Stimulated activated CD4-positive, alpha-beta T cell treated with anti-CD3 and anti-CD28 coated beads, Interleukin-1b, Interleukin-23, amount 100 ng/mL, for 48 hours (primary cell): ENCODE measurements around the gene ACSL1.
"Not testable (repeated sequence)": the region's sequence is repeated elsewhere in the genome, so short reads cannot be mapped to it uniquely, and the experiment has no call there.

Source experiments
- DNase-seq: peaks from one replicate; pipeline ENCODE4 v3.0.0-alpha.2; 2020

The ACSL1 gene

GRCh38 chr4:184825896-184826690 is at the start of gene ACSL1:
Gene ACSL1 (minus strand): TSS chr4:184825968. CDS start chr4:184803514, 22,454 bp downstream.
- DNase-seq: peak; percentile 75

- DNase-seq: no peak
Observed at GRCh38 chr4:184873054-184873453, 47.3 kb upstream of the ACSL1 start.

- DNase-seq: no peak
Observed at GRCh38 chr4:184870718-184871117, 45.0 kb upstream of the ACSL1 start.

GRCh38 chr4:184868623-184869022 is 42.9 kb upstream of the ACSL1 start:
- no peak for DNase-seq

- DNase-seq: no peak
Observed at GRCh38 chr4:184863916-184864315, 38.1 kb upstream of the ACSL1 start.

GRCh38 chr4:184861047-184861446 is 35.3 kb upstream of the ACSL1 start:
- DNase-seq: no peak

GRCh38 chr4:184860018-184860779 is 34.4 kb upstream of the ACSL1 start:
- no peak for DNase-seq

GRCh38 chr4:184857441-184858121 is 31.8 kb upstream of the ACSL1 start:
- no peak for DNase-seq

- no peak for DNase-seq
Observed at GRCh38 chr4:184856277-184856609, 30.5 kb upstream of the ACSL1 start.

- DNase-seq: no peak
Observed at GRCh38 chr4:184854673-184855072, 28.9 kb upstream of the ACSL1 start.

- no peak for DNase-seq
Observed at GRCh38 chr4:184853436-184853835, 27.7 kb upstream of the ACSL1 start.

- DNase-seq: no peak
Observed at GRCh38 chr4:184851886-184852285, 26.1 kb upstream of the ACSL1 start.

- DNase-seq: peak; percentile 25
Observed at GRCh38 chr4:184851200-184851541, 25.4 kb upstream of the ACSL1 start.

- no peak for DNase-seq
Observed at GRCh38 chr4:184850431-184851199, 24.8 kb upstream of the ACSL1 start.

GRCh38 chr4:184850018-184850417 is 24.2 kb upstream of the ACSL1 start:
- no peak for DNase-seq

GRCh38 chr4:184849185-184849584 is 23.4 kb upstream of the ACSL1 start:
- no peak for DNase-seq

- no peak for DNase-seq
Observed at GRCh38 chr4:184848510-184848909, 22.7 kb upstream of the ACSL1 start.

- DNase-seq: no peak
Observed at GRCh38 chr4:184846531-184846930, 20.8 kb upstream of the ACSL1 start.

GRCh38 chr4:184845367-184846021 is 19.7 kb upstream of the ACSL1 start:
- DNase-seq: no peak

- no peak for DNase-seq
Observed at GRCh38 chr4:184844742-184845141, 19.0 kb upstream of the ACSL1 start.

- peak; percentile 41 for DNase-seq
Observed at GRCh38 chr4:184843984-184844554, 18.3 kb upstream of the ACSL1 start.

GRCh38 chr4:184839075-184839399 is 13.3 kb upstream of the ACSL1 start:
- DNase-seq: not testable (repeated sequence)
